ENCODE measurements around the gene PRDM13. TPM values are rescaled to one million over a fixed set of nuclear protein-coding genes. Genes with fewer than 3 reads are reported as not detected.

PRDM13 gene
- total RNA-seq = not detected
- not detected for polyA plus RNA-seq
- long read RNA-seq, donor 1 = 0 reads
- long read RNA-seq, donor 2 = 0 reads
- long read RNA-seq, donor 3 = 0 reads
- long read RNA-seq, donor 4 = 0 reads

DNA sequence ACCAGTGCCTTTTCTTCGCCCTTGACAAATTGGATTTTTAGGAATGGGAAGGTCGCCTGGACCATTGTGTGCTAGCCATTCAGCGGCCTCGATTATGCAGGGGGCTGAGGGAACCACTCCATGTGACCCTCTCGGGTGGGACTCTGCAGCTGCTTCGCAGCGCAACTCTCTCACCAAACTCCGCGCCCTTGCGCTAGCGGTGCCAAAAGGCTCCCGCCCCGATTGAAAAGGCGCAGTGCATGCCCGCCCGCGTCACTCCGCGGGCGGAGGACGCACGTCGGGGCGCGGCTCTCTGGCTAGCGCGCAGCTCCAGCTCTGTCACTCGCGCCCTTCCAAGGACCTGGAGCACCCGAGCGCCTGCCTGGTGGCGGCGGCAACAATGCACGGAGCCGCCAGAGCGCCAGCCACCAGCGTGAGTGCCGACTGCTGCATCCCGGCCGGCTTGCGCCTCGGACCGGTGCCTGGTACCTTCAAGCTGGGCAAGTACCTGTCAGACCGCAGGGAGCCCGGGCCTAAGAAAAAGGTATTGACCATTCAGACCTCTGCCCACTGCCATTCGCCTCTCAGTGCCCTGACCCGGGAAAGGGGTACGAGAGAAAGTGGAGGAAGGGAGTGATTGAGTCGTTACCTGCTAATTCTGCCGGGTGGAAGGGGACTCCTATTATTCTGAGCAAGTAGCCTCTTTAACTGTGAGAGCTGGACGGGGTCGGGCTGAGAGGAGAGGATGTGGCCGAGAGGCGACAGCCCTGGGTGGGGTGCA, at the start of gene PRDM13:
Gene PRDM13 (plus strand): TSS at position 178 of the 760 bp plus-strand sequence. CDS start 202 bp downstream, at position 380.
- Histone ChIP-seq H3K4me3 (ENCODE audit: low read length) (no peak within 1 kb of the TSS), H3K27me3 (ENCODE audit: control insufficient read depth, insufficient read depth) (no peaks in the 10 kb centered on the region), H3K27ac (ENCODE audit: low read length) (no peak within 1 kb of the TSS), H3K9me3 (ENCODE audit: control insufficient read depth, low read length) (no peaks in the 10 kb centered on the region), H3K4me1 (ENCODE audit: control insufficient read depth, insufficient read depth, low read length) (no peaks in the 10 kb centered on the region)
- ATAC-seq (no peak), DNase-seq (peak in 1 of 3 donors; percentile 32)
- WGBS = 4% methylated on average over 54 of the region's 54 CpGs
- intact Hi-C loops (cut with DNase I) = no loop called here

DNA sequence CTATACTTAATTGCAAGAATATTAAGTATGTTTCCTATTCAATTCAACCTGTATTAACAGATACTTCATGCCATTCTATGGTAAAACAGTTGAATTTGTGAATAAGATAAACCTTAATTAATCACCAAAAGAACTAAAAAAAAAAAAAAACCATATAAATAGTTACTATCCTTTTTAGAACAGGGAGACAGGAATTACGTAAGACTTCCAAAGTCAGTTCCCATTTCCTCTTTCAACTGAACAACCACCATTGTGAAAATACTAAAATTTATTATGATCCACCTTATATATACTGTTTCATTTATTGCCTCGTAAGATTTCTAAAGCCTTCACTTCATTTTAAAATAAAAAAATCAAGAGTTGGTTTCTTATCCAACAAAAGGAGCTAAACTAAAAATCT, 47.6 kb upstream of the PRDM13 start:
- ATAC-seq (no peak), DNase-seq (no peak)
- H3K4me3 ChIP-seq (ENCODE audit: low read length) = no peak overlapping the region
- no peaks in the 10 kb centered on the region for H3K9me3 ChIP-seq (ENCODE audit: control insufficient read depth, low read length)
- no peaks in the 10 kb centered on the region for H3K4me1 ChIP-seq (ENCODE audit: control insufficient read depth, insufficient read depth, low read length)
- no peak overlapping the region for H3K27ac ChIP-seq (ENCODE audit: low read length)
- WGBS = 78% methylated on average over 2 of the region's 2 CpGs
- H3K27me3 ChIP-seq (ENCODE audit: control insufficient read depth, insufficient read depth) = no peaks in the 10 kb centered on the region
- intact Hi-C loops (cut with DNase I) = no loop called here

DNA sequence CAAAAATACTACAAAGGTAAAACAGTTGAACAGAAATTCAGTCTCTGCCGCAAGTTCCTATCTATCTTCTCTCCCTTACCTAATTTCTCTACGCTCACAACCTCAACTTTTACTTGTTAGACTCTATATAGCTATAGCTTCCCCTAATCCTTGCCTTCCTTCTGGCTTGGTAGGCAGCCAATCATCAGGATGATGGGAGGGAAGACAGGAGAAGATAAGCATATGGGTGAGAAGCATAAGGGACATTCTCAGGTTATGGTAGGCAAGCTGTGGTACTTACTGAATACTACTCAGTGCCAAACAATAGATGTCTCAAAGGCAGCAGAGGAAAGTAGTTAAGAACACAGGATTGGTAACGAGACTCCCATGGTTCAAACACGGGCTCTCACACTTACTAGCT, 46.0 kb upstream of the PRDM13 start:
- intact Hi-C loops (cut with DNase I) = no loop called here
- Histone ChIP-seq H3K27me3 (ENCODE audit: control insufficient read depth, insufficient read depth) (no peaks in the 10 kb centered on the region), H3K9me3 (ENCODE audit: control insufficient read depth, low read length) (no peaks in the 10 kb centered on the region), H3K4me1 (ENCODE audit: control insufficient read depth, insufficient read depth, low read length) (no peaks in the 10 kb centered on the region), H3K4me3 (ENCODE audit: low read length) (no peak overlapping the region), H3K27ac (ENCODE audit: low read length) (no peak overlapping the region)
- no peak for ATAC-seq
- no peak for DNase-seq
- WGBS = 97% methylated on average over 4 of the region's 4 CpGs

DNA sequence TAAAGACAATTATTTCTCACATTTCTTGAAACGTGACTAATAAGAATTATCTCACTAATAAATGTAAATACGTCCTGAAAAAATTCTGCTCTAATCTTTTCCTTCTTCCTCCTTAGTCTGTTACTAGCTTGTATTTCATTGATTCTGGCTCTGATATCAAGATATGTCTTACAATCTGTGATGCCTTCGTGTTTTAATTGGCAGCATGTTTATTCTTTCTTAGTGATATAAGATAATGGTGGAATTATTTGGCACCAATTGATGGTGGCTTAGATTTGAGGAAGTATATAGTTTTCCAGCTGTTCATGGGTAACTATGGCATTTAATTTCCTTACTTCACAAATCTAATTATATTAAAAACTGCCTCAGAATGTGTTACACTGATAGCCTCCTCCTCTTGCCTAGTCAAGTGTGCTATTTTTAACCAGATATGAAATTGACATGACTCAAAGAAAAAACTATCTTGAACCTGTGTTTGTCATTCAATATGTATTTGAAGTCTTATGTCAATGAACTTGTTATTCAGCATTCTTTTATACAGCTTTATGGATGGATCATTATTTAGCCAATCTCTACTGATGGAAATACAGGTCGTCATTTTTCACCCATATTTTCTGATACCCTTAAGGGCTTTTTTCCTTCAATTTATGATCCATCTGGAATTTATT, 43.4 kb upstream of the PRDM13 start:
- ATAC-seq (no peak), DNase-seq (no peak)
- intact Hi-C loops (cut with DNase I) = no loop called here
- Histone ChIP-seq H3K9me3 (ENCODE audit: control insufficient read depth, low read length) (no peaks in the 10 kb centered on the region), H3K4me3 (ENCODE audit: low read length) (no peak overlapping the region), H3K27me3 (ENCODE audit: control insufficient read depth, insufficient read depth) (no peaks in the 10 kb centered on the region), H3K27ac (ENCODE audit: low read length) (no peak overlapping the region), H3K4me1 (ENCODE audit: control insufficient read depth, insufficient read depth, low read length) (no peaks in the 10 kb centered on the region)
- WGBS = 50% methylated on average over 4 of the region's 4 CpGs

DNA sequence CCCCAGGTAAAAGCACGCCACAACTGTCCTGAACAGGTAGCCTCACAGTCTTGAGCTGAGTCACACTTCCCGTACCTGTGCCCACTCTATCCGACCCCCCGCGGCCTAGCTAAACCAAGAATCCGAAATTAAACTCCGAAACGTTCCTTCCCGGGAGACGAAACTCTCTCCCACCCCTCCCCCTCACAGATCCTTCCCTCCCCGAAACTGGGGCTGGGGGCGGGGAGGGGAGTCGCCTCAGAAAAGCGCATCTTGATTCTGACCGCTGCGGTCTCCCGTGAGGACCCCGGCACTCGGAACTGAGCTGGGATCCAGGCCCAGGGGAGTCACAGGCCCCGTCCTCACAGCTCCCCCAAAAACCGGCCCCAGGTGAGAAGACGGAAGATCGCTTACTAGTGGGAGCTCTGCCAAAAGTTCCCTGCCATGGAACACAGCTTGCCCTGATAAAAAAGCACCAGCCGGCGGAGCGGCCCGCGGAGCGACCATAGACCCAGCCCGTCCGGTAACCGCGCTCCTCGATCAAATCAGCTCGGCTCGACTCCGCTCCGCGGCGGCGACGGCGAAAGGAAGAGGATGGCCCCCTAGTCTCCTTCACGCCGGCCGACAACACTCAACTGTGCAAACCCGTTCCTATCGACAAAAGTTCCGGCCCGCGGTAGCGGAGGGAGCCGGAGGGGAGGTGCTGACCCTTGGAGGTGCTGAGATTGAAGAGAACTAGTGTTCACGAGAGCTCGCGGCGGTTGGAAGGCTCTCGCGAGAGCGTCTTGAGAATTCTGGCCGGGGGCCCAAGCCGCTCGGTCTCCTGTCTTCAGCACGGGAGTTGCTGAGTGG, 38.3 kb upstream of the PRDM13 start, which contains the start of gene CCNC:
Gene CCNC (minus strand): TSS at position 558 of the 831 bp plus-strand sequence. CDS start 133 bp downstream, at position 425.
- H3K9me3 ChIP-seq (ENCODE audit: control insufficient read depth, low read length) = no peaks in the 10 kb centered on the region
- peak; percentile 95 to 96 (median 96) for DNase-seq
- peak within 1 kb of the TSS; percentile 68 for H3K27ac ChIP-seq (ENCODE audit: low read length)
- peak; percentile 99 to 100 for ATAC-seq
- intact Hi-C loops (cut with DNase I) = no loop called here
- H3K27me3 ChIP-seq (ENCODE audit: control insufficient read depth, insufficient read depth) = no peaks in the 10 kb centered on the region
- WGBS = under 1% methylated on average over 64 of the region's 64 CpGs
- no peaks in the 10 kb centered on the region for H3K4me1 ChIP-seq (ENCODE audit: control insufficient read depth, insufficient read depth, low read length)
- peak within 1 kb of the TSS; percentile 83 for H3K4me3 ChIP-seq (ENCODE audit: low read length)

DNA sequence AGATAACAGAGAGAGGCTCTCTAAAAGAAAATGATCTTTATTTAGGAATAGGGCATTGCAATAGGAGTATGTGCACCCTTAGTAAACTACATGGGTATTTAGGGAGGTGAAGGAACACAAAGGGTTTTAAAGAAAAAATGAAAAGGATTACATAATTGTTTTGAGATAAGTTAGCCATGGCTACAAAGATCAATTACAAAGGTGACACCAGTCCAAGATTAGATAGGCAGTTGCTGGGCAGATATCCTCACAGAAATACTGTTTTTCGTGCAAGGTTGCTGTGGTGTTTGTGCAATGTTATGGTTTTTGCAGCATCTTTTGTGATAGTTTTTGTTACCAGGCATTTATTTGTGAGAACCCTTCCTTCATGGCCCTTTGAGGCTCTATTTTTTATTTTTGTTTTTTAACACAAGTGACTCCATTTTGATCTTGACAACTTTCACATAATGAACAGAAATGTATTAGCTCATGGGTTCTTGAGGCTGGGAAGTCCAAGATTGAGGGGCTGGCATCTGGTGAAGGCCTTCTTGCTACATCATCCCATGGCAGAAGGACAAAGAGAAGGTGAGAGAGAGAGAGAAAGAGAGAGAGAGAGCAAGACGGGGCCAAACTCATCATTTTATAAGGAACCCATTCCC, 32.5 kb upstream of the PRDM13 start:
- DNase-seq (no peak), ATAC-seq (no peak)
- no peak overlapping the region for H3K27ac ChIP-seq (ENCODE audit: low read length)
- no peak overlapping the region for H3K4me3 ChIP-seq (ENCODE audit: low read length)
- H3K9me3 ChIP-seq (ENCODE audit: control insufficient read depth, low read length) = no peaks in the 10 kb centered on the region
- intact Hi-C loops (cut with DNase I) = no loop called here
- no peaks in the 10 kb centered on the region for H3K27me3 ChIP-seq (ENCODE audit: control insufficient read depth, insufficient read depth)
- no peaks in the 10 kb centered on the region for H3K4me1 ChIP-seq (ENCODE audit: control insufficient read depth, insufficient read depth, low read length)
- WGBS = 73% methylated on average over 2 of the region's 2 CpGs

DNA sequence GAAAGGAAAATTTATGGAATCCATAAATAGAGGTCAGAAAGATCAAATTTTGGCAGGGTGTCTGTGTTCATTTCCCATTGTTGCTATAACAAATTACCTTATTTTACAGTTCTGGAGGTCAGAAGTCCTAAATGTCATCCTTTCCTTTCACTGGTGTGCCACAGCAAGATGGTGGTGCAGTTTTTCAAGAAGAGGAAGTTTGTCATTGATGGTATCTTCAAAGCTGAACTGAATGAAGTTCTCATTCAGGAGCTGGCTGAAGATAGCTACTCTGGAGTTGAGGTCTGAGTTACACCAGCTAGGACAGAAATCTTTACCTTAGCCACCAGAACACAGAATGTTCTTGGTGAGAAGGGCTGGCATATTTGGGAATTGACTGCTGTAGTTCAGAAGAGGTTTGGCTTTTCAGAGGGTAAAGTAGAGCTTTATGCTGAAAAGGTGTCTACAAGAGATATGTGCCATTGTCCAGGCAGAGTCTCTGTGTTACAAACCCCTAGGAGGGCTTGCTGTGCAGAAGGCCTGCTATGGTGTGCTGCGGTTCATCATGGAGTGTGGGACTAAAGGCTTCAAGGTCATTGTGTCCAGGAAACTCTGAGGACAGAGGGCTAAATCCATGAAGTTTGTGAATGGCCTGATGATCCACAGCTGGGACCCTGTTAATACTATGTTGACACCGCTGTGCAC, 30.9 kb upstream of the PRDM13 start:
- intact Hi-C loops (cut with DNase I) = no loop called here
- Histone ChIP-seq H3K27me3 (ENCODE audit: control insufficient read depth, insufficient read depth) (no peaks in the 10 kb centered on the region), H3K4me3 (ENCODE audit: low read length) (no peak overlapping the region), H3K4me1 (ENCODE audit: control insufficient read depth, insufficient read depth, low read length) (no peaks in the 10 kb centered on the region), H3K27ac (ENCODE audit: low read length) (no peak overlapping the region), H3K9me3 (ENCODE audit: control insufficient read depth, low read length) (no peaks in the 10 kb centered on the region)
- 98% methylated on average over 2 of the region's 2 CpGs for WGBS
- no peak for DNase-seq
- ATAC-seq = no peak

DNA sequence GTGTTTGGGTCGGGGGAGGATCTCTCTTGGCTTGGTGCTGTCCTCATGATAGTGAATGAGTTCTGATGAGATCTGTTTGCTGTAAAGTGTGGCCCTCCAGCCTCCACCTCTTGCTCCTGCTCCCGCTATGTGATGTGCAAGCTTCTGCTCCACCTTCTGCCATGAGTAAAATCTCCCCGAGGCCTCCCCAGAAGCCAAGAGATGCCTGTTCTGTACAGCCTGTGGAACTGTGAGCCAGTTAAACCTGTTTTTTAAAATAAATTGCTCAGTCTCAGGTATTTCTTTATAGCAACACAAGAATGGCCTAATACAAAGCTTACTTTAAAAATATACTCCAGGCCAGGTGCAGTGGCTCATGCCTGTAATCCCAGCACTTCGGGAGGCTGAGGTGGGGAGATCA, 26.9 kb upstream of the PRDM13 start:
- ATAC-seq (no peak), DNase-seq (no peak)
- no peaks in the 10 kb centered on the region for H3K4me1 ChIP-seq (ENCODE audit: control insufficient read depth, insufficient read depth, low read length)
- H3K27ac ChIP-seq (ENCODE audit: low read length) = no peak overlapping the region
- intact Hi-C loops (cut with DNase I) = no loop called here
- no peaks in the 10 kb centered on the region for H3K27me3 ChIP-seq (ENCODE audit: control insufficient read depth, insufficient read depth)
- no peak overlapping the region for H3K4me3 ChIP-seq (ENCODE audit: low read length)
- H3K9me3 ChIP-seq (ENCODE audit: control insufficient read depth, low read length) = no peaks in the 10 kb centered on the region
- WGBS = 84% methylated on average over 4 of the region's 4 CpGs

DNA sequence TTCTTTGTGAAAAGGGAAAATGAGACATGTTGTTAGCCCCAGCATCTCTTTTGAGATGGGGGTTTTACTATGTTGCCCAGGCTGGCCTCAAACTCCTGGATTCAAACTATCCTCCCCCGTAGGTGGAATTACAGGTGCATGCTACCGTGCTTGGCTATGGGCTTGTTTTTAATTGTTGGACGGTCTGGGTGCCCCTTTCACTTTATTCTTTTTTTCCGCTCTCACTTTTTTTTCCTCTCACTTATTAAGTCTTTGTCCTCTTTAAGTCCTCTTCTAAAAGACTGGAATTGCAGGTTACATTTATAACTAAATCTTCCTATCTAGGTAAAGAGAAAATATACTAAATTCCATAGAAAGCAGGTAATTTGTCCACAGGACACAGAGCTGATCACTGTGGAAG, 18.8 kb upstream of the PRDM13 start:
- no peak for DNase-seq
- H3K27me3 ChIP-seq (ENCODE audit: control insufficient read depth, insufficient read depth) = no peaks in the 10 kb centered on the region
- intact Hi-C loops (cut with DNase I) = no loop called here

DNA sequence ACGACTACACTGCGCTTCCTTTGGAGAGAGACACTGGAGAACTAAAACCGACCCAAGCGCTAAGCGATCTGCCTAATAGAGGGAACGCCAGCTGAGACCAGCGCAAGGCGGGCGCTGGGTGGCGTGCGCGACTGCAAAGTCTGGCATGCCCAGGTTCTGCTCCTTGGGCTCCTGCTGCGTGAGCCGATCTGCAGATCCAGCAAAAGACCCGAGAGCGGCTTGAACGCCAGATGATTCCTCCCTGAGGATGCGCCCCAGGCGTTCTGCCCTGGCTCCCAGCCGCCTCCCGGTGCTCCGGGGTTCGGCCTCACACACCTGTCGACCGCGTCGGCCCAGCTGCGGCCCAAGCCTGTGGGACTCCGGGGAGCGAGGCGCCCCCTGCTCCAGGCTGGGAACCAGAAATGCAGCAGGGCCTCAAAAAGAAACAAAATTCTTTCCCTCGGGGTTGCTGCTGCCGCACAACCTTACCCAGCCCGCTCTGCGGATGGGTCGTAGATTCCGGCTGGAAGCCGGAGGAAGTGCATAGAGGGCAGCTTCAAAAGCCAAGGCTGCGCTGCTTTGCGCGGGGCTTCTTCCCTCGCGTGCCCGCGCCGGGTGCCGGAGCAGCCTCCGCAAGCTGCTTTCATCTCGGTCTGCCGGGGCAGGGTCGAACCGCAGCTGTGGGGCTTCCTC, 17.9 kb upstream of the PRDM13 start:
- H3K27ac ChIP-seq (ENCODE audit: low read length) = no peak overlapping the region
- 2% methylated on average over 52 of the region's 52 CpGs for WGBS
- H3K9me3 ChIP-seq (ENCODE audit: control insufficient read depth, low read length) = no peaks in the 10 kb centered on the region
- DNase-seq (peak; percentile 66 to 86 (median 83)), ATAC-seq (peak; percentile 95)
- intact Hi-C loops (cut with DNase I) = no loop called here
- H3K27me3 ChIP-seq (ENCODE audit: control insufficient read depth, insufficient read depth) = no peaks in the 10 kb centered on the region
- H3K4me1 ChIP-seq (ENCODE audit: control insufficient read depth, insufficient read depth, low read length) = peaks cover 2% of the 10 kb centered on the region
- peak overlapping the region; percentile 54 for H3K4me3 ChIP-seq (ENCODE audit: low read length)

More for the DNA sequence above, 18.8 kb upstream of the PRDM13 start:
- ATAC-seq = no peak
- Histone ChIP-seq H3K9me3 (ENCODE audit: control insufficient read depth, low read length) (no peaks in the 10 kb centered on the region), H3K4me1 (ENCODE audit: control insufficient read depth, insufficient read depth, low read length) (peaks cover 2% of the 10 kb centered on the region), H3K27ac (ENCODE audit: low read length) (no peak overlapping the region), H3K4me3 (ENCODE audit: low read length) (no peak overlapping the region)
- 76% methylated on average over 4 of the region's 4 CpGs for WGBS
